ENCODE results near the gene AP2B1.

The AP2B1 gene

GRCh38 chr17:35705705-35706104 is 118.6 kb downstream of the AP2B1 start:
- Histone ChIP-seq H3K4me1 (ENCODE audit: control insufficient read depth, low read depth, low read length) (no peaks in the 10 kb centered on the region), H2BK15ac (replicated peaks; ENCODE audit: low read depth) (no peak overlapping the region), H3K4ac (ENCODE audit: low read depth, low read length) (no peak overlapping the region), H3K4me3 (ENCODE audit: low read length) (no peak overlapping the region), H3K18ac (ENCODE audit: low read length) (no peak overlapping the region), H3K27ac (ENCODE audit: low read depth, low read length) (no peak overlapping the region), H4K8ac (ENCODE audit: low read depth, low read length) (no peak overlapping the region), H3K79me1 (ENCODE audit: low read length) (no peaks in the 10 kb centered on the region), H2BK120ac (ENCODE audit: low read depth, low read length) (no peak overlapping the region), H3K36me3 (ENCODE audit: control insufficient read depth, insufficient read depth, low read length) (peaks cover 2% of the 10 kb centered on the region), H3K56ac (ENCODE audit: low read length) (no peak overlapping the region), H2BK5ac (ENCODE audit: low read length) (no peak overlapping the region), H3K23ac (ENCODE audit: low read length) (no peak overlapping the region), H2AK5ac (ENCODE audit: low read length) (no peak overlapping the region), H3K27me3 (ENCODE audit: insufficient read depth, low read length, poor library complexity) (no peaks in the 10 kb centered on the region), H4K5ac (ENCODE audit: low read length) (no peak overlapping the region), H3K79me2 (ENCODE audit: control insufficient read depth, insufficient read depth, low read length) (no peaks in the 10 kb centered on the region), H3K9ac (ENCODE audit: low read length) (no peak overlapping the region), H3K4me2 (ENCODE audit: low read length) (no peak overlapping the region)
- WGBS (ENCODE audit: extremely low coverage, insufficient coverage, low lambda C conversion rate): no CpG with 5 or more reads among the region's 5 CpGs
- no peak for DNase-seq

- no peak overlapping the region for H3K23ac ChIP-seq (ENCODE audit: low read length)
- no peak overlapping the region for H3K4me3 ChIP-seq (ENCODE audit: low read length)
- H4K5ac ChIP-seq (ENCODE audit: low read length): no peak overlapping the region
- no peaks in the 10 kb centered on the region for H3K27me3 ChIP-seq (ENCODE audit: insufficient read depth, low read length, poor library complexity)
- H3K4me1 ChIP-seq (ENCODE audit: control insufficient read depth, low read depth, low read length): peaks cover 2% of the 10 kb centered on the region
- H2AK5ac ChIP-seq (ENCODE audit: low read length): no peak overlapping the region
- no peak overlapping the region for H2BK120ac ChIP-seq (ENCODE audit: low read depth, low read length)
- H3K18ac ChIP-seq (ENCODE audit: low read length): no peak overlapping the region
- no peak overlapping the region for H3K4ac ChIP-seq (ENCODE audit: low read depth, low read length)
- H3K36me3 ChIP-seq (ENCODE audit: control insufficient read depth, insufficient read depth, low read length): peaks cover 4% of the 10 kb centered on the region
- H3K9ac ChIP-seq (ENCODE audit: low read length): no peak overlapping the region
- H3K79me1 ChIP-seq (ENCODE audit: low read length): no peaks in the 10 kb centered on the region
- no peak overlapping the region for H3K56ac ChIP-seq (ENCODE audit: low read length)
- H3K4me2 ChIP-seq (ENCODE audit: low read length): no peak overlapping the region
- H2BK15ac ChIP-seq (replicated peaks; ENCODE audit: low read depth): no peak overlapping the region
- H3K27ac ChIP-seq (ENCODE audit: low read depth, low read length): no peak overlapping the region
- H3K79me2 ChIP-seq (ENCODE audit: control insufficient read depth, insufficient read depth, low read length): no peaks in the 10 kb centered on the region
- no peak for DNase-seq
- H2BK5ac ChIP-seq (ENCODE audit: low read length): no peak overlapping the region
- no CpG with 5 or more reads among the region's 3 CpGs for WGBS (ENCODE audit: extremely low coverage, insufficient coverage, low lambda C conversion rate)
- H4K8ac ChIP-seq (ENCODE audit: low read depth, low read length): no peak overlapping the region
These were observed 121.0 kb downstream of the AP2B1 start for GRCh38 chr17:35708149-35708548.

- H2BK5ac ChIP-seq (ENCODE audit: low read length): no peak overlapping the region
- no peak overlapping the region for H3K4me3 ChIP-seq (ENCODE audit: low read length)
- no peak overlapping the region for H3K4ac ChIP-seq (ENCODE audit: low read depth, low read length)
- H3K4me2 ChIP-seq (ENCODE audit: low read length): no peak overlapping the region
- no peak overlapping the region for H4K8ac ChIP-seq (ENCODE audit: low read depth, low read length)
- H2AK5ac ChIP-seq (ENCODE audit: low read length): no peak overlapping the region
- no peak overlapping the region for H3K27ac ChIP-seq (ENCODE audit: low read depth, low read length)
- no CpG with 5 or more reads among the region's 3 CpGs for WGBS (ENCODE audit: extremely low coverage, insufficient coverage, low lambda C conversion rate)
- no peaks in the 10 kb centered on the region for H3K27me3 ChIP-seq (ENCODE audit: insufficient read depth, low read length, poor library complexity)
- H2BK15ac ChIP-seq (replicated peaks; ENCODE audit: low read depth): no peak overlapping the region
- no peaks in the 10 kb centered on the region for H3K79me1 ChIP-seq (ENCODE audit: low read length)
- H3K56ac ChIP-seq (ENCODE audit: low read length): no peak overlapping the region
- H2BK120ac ChIP-seq (ENCODE audit: low read depth, low read length): no peak overlapping the region
- H3K36me3 ChIP-seq (ENCODE audit: control insufficient read depth, insufficient read depth, low read length): peaks cover 6% of the 10 kb centered on the region
- no peak overlapping the region for H3K23ac ChIP-seq (ENCODE audit: low read length)
- H3K9ac ChIP-seq (ENCODE audit: low read length): no peak overlapping the region
- no peaks in the 10 kb centered on the region for H3K79me2 ChIP-seq (ENCODE audit: control insufficient read depth, insufficient read depth, low read length)
- no peak overlapping the region for H4K5ac ChIP-seq (ENCODE audit: low read length)
- DNase-seq: no peak
- peaks cover 2% of the 10 kb centered on the region for H3K4me1 ChIP-seq (ENCODE audit: control insufficient read depth, low read depth, low read length)
- H3K18ac ChIP-seq (ENCODE audit: low read length): no peak overlapping the region
These were observed 121.8 kb downstream of the AP2B1 start for GRCh38 chr17:35708951-35709350.

GRCh38 chr17:35709874-35710273 is 122.8 kb downstream of the AP2B1 start:
- H4K8ac ChIP-seq (ENCODE audit: low read depth, low read length): no peak overlapping the region
- H3K4ac ChIP-seq (ENCODE audit: low read depth, low read length): no peak overlapping the region
- H3K4me1 ChIP-seq (ENCODE audit: control insufficient read depth, low read depth, low read length): peaks cover 2% of the 10 kb centered on the region
- no peaks in the 10 kb centered on the region for H3K27me3 ChIP-seq (ENCODE audit: insufficient read depth, low read length, poor library complexity)
- no peak overlapping the region for H3K23ac ChIP-seq (ENCODE audit: low read length)
- peaks cover 6% of the 10 kb centered on the region for H3K36me3 ChIP-seq (ENCODE audit: control insufficient read depth, insufficient read depth, low read length)
- H3K79me2 ChIP-seq (ENCODE audit: control insufficient read depth, insufficient read depth, low read length): no peaks in the 10 kb centered on the region
- no peak overlapping the region for H2AK5ac ChIP-seq (ENCODE audit: low read length)
- H3K79me1 ChIP-seq (ENCODE audit: low read length): no peaks in the 10 kb centered on the region
- no peak for DNase-seq
- no peak overlapping the region for H3K56ac ChIP-seq (ENCODE audit: low read length)
- no CpG with 5 or more reads among the region's 3 CpGs for WGBS (ENCODE audit: extremely low coverage, insufficient coverage, low lambda C conversion rate)
- H3K27ac ChIP-seq (ENCODE audit: low read depth, low read length): no peak overlapping the region
- H3K18ac ChIP-seq (ENCODE audit: low read length): no peak overlapping the region
- no peak overlapping the region for H3K9ac ChIP-seq (ENCODE audit: low read length)
- H2BK120ac ChIP-seq (ENCODE audit: low read depth, low read length): no peak overlapping the region
- no peak overlapping the region for H4K5ac ChIP-seq (ENCODE audit: low read length)
- H3K4me3 ChIP-seq (ENCODE audit: low read length): no peak overlapping the region
- no peak overlapping the region for H2BK5ac ChIP-seq (ENCODE audit: low read length)
- no peak overlapping the region for H3K4me2 ChIP-seq (ENCODE audit: low read length)
- H2BK15ac ChIP-seq (replicated peaks; ENCODE audit: low read depth): no peak overlapping the region

GRCh38 chr17:35710950-35711349 is 123.8 kb downstream of the AP2B1 start:
- DNase-seq: no peak
- Histone ChIP-seq H3K27ac (ENCODE audit: low read depth, low read length) (no peak overlapping the region), H3K4ac (ENCODE audit: low read depth, low read length) (no peak overlapping the region)

GRCh38 chr17:35713069-35713728 is 126.1 kb downstream of the AP2B1 start:
- Histone ChIP-seq H4K5ac (ENCODE audit: low read length) (no peak overlapping the region), H3K23ac (ENCODE audit: low read length) (peak overlapping the region; percentile 45), H3K4me2 (ENCODE audit: low read length) (no peak overlapping the region), H3K27me3 (ENCODE audit: insufficient read depth, low read length, poor library complexity) (no peaks in the 10 kb centered on the region), H3K79me1 (ENCODE audit: low read length) (no peaks in the 10 kb centered on the region), H3K18ac (ENCODE audit: low read length) (no peak overlapping the region), H3K4me1 (ENCODE audit: control insufficient read depth, low read depth, low read length) (peaks cover 2% of the 10 kb centered on the region), H3K79me2 (ENCODE audit: control insufficient read depth, insufficient read depth, low read length) (no peaks in the 10 kb centered on the region), H2BK15ac (replicated peaks; ENCODE audit: low read depth) (no peak overlapping the region), H2BK120ac (ENCODE audit: low read depth, low read length) (no peak overlapping the region), H3K9ac (ENCODE audit: low read length) (no peak overlapping the region), H3K4me3 (ENCODE audit: low read length) (no peak overlapping the region), H2AK5ac (ENCODE audit: low read length) (no peak overlapping the region), H2BK5ac (ENCODE audit: low read length) (peak overlapping the region; percentile 74), H3K36me3 (ENCODE audit: control insufficient read depth, insufficient read depth, low read length) (peaks cover 7% of the 10 kb centered on the region), H4K8ac (ENCODE audit: low read depth, low read length) (no peak overlapping the region), H3K27ac (ENCODE audit: low read depth, low read length) (peak overlapping the region; percentile 81), H3K56ac (ENCODE audit: low read length) (peak overlapping the region; percentile 65), H3K4ac (ENCODE audit: low read depth, low read length) (no peak overlapping the region)
- DNase-seq: peak; percentile 64
- WGBS (ENCODE audit: extremely low coverage, insufficient coverage, low lambda C conversion rate): no CpG with 5 or more reads among the region's 7 CpGs

More at GRCh38 chr17:35710950-35711349, 123.8 kb downstream of the AP2B1 start:
- Histone ChIP-seq H3K79me1 (ENCODE audit: low read length) (no peaks in the 10 kb centered on the region), H3K18ac (ENCODE audit: low read length) (no peak overlapping the region), H3K79me2 (ENCODE audit: control insufficient read depth, insufficient read depth, low read length) (no peaks in the 10 kb centered on the region), H2BK120ac (ENCODE audit: low read depth, low read length) (no peak overlapping the region), H3K56ac (ENCODE audit: low read length) (no peak overlapping the region), H3K27me3 (ENCODE audit: insufficient read depth, low read length, poor library complexity) (no peaks in the 10 kb centered on the region), H2AK5ac (ENCODE audit: low read length) (no peak overlapping the region), H3K9ac (ENCODE audit: low read length) (no peak overlapping the region), H3K36me3 (ENCODE audit: control insufficient read depth, insufficient read depth, low read length) (peaks cover 7% of the 10 kb centered on the region), H2BK5ac (ENCODE audit: low read length) (no peak overlapping the region), H3K23ac (ENCODE audit: low read length) (no peak overlapping the region), H3K4me3 (ENCODE audit: low read length) (no peak overlapping the region), H3K4me2 (ENCODE audit: low read length) (no peak overlapping the region), H4K5ac (ENCODE audit: low read length) (no peak overlapping the region), H3K4me1 (ENCODE audit: control insufficient read depth, low read depth, low read length) (peaks cover 2% of the 10 kb centered on the region), H2BK15ac (replicated peaks; ENCODE audit: low read depth) (no peak overlapping the region), H4K8ac (ENCODE audit: low read depth, low read length) (no peak overlapping the region)
- no CpG with 5 or more reads among the region's 2 CpGs for WGBS (ENCODE audit: extremely low coverage, insufficient coverage, low lambda C conversion rate)

Measured in mesendoderm (in vitro differentiated cells).